ENCODE data around the gene RHBDL1.
"Not testable (repeated sequence)": the region's sequence is repeated elsewhere in the genome, so short reads cannot be mapped to it uniquely, and the experiment has no call there.

Gene RHBDL1

DNA sequence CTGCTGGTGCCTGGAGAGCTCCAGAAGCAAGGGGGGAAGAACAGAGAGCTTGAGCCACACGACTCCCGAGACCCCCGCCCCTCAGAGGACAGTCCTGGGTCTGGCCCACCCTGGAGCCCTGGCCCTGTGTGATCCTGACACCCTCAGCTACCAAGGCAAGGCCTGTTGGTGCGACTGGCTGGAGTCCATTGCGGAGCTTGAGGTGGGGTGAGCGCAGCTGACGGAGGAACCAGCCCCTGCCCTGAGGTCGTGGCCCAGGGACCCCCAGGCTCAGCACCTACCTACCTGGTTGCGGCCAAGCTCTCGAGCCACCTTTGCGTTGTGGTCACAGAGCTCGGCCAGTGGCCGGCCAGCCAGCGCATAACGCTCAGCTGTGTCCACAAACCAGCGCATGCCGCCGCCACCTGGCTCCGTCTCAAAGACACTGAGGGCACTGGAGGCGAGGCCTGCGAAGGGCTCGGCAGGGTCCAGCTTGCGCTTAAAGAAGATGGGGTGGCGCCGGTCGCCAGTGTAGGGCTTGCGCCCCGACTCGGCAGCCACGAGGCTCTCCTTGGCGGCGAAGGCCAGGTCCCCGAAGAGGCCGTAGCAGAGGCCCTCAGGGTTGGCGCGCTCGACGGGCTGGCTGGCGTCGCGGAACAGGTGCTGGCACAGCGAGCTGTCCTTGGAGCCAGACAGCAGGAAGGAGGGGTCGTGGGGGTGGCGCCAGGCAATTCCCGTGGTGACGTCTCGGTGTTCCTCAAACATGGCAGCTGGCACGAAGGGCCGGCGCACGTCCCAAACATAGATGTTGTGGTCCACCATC is 11.2 kb downstream of the RHBDL1 start:
- no peak for DNase-seq (ENCODE audit: low spot score)

DNA sequence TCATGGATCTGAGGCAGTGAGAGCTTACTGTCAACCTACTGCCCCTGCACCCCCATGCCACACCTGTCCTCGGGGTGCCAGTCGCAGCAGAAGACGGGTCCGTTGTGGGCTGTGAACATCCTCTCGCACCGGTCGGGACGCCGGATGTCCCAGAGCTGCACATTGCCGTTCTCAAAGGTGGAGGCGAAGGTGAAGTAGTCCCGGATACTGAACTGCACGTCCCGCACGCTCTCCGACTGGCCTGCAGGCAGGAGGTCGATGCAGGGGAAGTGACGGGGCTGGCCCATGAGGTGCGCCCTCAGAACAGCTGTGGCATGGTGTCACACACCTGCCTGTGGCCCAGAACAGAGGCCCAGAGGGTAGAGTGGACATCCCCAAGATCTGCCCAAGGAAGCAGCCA is 12.0 kb downstream of the RHBDL1 start:
- DNase-seq (ENCODE audit: low spot score), result no peak

DNA sequence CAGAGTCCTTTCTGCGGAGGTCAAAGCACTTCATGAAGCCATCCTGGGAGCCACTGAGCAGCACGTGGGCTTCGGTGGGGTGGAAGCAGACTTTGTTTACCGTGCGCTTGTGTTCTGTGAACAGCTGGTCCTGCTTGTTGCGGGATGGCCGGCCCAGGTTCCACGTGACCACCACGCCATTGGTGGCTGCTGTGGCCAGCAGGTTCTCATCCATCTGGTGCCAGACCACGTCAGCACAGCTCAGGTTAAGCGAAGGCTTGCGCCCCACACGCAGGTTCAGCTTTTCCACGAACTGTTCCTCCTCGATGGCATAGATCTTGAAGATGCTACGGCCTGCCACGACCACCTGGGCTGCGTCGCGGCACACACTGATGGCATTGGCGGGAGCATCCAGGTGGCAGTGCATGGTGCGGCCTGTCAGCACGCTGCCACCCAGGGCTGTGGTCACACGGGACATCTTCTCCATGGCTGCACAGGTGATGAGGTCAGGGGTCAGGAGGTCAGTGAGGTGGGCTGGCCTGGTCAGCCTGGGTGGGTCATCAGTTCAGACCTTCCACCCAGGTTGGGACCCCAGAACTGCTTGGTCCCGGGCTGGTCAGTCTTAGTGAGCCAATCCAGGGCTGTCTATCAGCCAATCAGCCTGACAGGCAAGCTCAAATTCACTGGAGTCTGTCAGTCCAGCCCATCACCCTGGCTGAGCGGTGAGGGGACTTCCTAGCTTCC is 13.9 kb downstream of the RHBDL1 start:
- no peak for DNase-seq (ENCODE audit: low spot score)

DNA sequence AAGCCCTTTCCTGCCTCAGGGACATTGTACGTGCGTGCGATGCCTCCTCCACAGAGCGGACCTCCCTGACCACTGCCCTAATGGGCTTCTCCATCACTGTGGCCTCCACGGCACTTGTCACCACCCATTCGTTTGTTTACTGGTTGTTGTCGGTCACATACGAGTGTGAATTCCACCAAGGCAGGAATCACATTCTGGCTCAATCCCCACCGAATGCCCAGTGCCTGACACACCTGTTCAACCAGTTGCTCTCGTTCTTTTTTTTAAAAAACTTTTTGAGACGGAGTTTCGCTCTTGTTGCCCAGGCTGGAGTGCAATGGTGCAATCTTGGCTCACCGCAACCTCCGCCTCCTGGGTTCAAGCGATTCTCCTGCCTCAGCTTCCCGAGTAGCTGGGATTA is 15.8 kb downstream of the RHBDL1 start:
- not testable (repeated sequence) for DNase-seq (ENCODE audit: low spot score)

DNA sequence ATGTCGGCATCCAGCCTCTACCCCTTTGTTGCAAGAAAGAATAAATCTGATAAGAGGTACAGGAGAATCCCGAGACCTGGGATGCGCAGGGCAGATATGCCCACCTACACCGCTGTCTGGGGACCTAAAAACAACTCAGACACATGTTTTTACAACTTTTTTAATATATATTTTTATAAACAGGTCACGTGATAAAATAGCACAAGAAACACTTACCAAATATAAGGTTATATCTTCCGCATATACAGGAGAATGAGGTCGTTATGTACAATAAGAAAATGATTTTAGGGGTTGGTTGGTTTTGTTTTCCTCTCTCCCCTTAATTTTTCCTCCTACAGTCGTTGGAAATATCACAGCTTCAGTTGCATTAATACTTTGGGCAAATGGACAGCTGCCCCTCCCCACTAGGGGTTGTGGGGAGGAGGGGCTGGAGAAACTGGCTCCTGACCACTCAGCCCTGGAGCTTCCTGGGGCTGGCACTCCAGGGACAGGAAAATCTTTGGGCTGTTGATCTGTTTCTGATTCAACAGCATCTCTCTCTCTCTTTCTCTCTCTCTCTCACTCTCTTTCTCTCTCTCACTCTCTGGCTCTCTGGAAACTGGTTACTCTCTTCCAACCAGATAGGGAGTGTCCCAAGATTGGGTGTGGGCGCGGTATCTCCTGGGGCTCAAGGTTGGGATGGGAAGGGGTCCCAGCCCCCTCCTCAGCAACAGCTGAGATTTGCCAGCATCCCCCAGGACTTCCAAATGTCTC is 17.1 kb downstream of the RHBDL1 start:
- no peak for DNase-seq (ENCODE audit: low spot score)

DNA sequence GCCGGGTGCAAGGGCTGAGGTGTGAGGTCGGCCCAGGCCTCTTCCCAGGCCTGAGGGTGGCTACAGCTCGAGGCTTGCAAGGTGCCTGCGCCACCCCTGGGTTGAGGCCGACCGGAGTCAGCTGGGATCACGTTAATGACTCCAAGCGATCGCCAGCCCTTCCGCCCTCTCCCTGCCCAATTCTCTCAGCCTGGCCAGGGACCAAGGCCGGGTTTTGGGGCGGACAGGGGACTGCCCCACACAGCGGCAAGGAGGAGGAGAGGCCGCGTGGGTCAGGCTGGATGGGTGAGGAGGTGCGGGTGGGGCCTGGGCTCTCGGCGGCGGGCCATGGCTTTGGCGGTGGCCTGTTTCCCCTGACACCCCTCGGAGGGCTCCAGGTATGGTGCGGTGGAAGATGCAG is 17.9 kb downstream of the RHBDL1 start:
- no peak for DNase-seq (ENCODE audit: low spot score)

DNA sequence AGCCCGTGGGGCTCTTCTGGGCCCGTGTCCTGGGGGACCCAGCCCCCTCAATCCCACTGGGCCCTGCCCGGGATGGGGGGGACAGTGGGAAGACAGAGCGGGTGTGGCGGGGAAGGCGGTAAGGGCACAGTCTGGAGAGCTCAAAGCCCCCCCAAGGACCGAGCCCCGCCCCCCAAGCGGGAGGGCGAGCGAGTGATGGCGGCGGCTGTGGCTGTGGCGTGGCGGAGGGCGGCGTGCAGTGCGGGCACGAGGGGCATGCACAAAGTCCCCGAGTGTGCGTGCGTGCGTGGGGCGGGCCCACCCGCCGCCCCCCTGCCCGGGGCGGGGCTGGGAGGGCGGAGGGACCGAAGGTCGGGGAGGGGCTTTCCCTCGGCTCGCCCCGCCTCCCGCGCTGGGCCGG is 18.3 kb downstream of the RHBDL1 start:
- no peak for DNase-seq (ENCODE audit: low spot score)

DNA sequence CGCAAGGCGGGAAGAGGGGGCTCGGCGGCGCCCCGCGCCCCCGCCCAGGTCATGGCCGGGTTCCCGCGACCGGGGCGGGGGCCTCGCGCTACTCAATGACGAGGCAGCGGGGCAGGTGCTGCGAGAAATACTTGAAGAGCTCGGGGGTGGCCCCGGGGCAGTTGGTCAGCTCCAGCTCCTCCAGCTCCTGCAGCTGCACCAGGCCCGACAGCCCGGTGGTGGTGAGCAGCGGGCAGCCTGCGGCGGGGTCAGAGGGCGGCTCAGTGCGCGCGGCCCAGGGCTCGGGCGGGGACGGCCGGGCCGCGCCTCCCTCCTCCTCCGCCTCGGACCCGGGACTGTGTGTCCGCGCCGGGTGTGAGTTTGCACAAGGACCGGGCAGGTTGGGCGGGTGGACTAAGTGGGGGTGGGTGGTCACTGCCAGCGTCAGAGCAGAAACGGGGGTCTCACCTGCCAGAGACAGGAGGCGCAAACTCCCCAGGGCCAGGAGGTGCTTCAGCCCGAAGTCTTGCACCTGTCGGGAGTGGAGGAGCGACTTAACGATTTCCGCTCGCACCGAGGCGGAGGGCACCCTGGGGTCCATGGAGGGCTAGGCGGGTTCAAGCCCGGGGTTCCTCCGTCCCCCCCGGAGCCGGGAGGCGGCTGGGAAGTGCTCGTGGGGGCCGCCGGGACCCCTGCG is 18.9 kb downstream of the RHBDL1 start:
- no peak for DNase-seq (ENCODE audit: low spot score)

DNA sequence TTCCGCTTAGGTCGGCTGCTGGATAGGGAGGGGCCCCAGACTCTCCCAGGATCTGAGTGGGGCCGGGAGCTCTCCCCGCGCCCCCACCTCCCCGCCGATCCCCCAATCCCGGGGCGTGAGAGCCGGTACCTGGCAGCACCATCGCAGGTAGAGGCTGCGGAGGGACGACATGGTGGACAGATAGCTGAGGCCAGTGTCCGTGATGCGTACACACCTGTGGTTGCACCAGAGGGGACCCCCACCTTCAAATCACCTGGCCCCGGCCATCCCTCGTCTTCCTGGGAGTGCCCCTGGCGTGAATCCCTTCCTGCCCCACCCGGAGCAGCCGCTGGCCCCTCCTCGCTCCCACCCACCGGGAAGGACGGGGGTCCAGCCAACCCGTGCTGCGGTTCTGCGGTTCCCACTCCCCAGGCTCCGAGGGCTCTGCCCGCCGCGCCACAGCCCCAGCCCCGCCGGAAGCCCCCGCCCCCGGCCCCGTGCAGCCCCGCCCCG is 19.4 kb downstream of the RHBDL1 start:
- DNase-seq (ENCODE audit: low spot score), result no peak

DNA sequence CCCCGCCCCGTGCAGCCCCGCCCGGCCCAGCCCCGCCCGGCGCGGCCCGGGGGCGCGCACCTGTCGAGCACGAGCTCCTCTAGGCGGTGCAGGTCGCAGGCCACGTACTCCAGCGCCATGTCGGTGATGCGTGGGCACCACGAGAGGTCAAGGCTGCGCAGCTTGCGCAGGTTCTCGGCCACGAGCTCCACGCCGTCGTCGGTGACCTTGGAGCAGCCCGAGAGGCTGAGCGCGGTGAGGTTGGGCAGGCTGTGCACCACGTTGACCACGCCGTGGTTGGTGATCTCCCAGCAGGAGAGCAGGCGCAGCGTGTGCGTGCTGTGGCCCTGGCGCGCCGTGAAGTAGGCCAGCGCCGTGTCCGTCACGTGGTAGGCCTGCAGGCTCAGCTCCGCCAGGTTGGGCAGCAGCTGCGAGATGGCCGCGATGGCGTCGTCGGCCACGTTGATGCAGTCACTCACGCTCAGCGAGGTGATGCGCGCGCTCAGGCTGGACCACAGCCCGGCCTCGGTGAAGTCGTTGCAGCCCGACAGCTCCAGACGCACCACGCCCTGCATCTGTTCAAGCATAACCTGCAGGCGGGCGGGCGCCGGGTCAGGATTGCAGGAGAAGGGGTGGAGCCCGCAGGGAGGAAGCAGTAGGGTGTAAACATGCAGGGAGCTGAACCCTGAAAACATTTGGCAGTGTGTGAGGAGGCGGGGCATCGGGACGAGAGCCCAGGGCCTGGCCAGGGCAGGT is 20.1 kb downstream of the RHBDL1 start:
- DNase-seq (ENCODE audit: low spot score), result no peak

DNA sequence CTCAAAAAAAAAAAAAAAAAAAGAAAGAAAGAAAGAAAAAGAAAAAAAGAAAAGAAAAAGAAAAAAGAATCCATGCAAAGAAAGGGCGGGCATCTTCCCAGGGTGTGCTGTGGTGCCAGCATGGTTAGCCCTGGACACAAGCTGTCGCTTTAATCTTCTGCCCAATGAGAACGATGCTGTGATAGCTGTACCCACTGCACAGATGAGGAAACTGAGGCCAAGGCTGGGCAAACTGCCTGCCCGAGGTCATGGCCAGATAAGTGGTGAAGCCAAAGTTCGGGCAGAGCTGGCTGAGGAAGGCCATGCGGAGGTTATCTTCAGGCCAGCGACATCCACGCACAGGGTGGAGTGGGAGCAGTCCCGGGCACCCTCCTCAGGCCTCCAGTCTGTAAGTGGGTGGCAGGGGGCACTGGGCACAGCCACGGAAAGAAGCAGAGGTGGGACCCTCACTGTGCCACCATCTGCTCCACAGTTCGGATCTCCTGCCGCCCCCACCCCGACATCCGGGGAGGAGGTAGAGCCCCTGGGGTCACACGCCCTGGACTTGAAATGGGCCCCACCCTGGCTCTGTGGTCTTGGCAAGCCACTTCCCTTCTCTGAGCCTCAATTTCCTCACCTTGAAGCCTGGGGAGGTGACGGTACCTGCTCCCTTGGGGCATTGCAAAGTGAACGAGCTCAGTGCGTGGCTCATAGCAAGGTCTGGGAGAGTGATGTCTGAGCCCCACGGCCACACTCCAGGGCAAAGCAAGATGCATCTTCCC is 23.6 kb downstream of the RHBDL1 start:
- no peak for DNase-seq (ENCODE audit: low spot score)

DNA sequence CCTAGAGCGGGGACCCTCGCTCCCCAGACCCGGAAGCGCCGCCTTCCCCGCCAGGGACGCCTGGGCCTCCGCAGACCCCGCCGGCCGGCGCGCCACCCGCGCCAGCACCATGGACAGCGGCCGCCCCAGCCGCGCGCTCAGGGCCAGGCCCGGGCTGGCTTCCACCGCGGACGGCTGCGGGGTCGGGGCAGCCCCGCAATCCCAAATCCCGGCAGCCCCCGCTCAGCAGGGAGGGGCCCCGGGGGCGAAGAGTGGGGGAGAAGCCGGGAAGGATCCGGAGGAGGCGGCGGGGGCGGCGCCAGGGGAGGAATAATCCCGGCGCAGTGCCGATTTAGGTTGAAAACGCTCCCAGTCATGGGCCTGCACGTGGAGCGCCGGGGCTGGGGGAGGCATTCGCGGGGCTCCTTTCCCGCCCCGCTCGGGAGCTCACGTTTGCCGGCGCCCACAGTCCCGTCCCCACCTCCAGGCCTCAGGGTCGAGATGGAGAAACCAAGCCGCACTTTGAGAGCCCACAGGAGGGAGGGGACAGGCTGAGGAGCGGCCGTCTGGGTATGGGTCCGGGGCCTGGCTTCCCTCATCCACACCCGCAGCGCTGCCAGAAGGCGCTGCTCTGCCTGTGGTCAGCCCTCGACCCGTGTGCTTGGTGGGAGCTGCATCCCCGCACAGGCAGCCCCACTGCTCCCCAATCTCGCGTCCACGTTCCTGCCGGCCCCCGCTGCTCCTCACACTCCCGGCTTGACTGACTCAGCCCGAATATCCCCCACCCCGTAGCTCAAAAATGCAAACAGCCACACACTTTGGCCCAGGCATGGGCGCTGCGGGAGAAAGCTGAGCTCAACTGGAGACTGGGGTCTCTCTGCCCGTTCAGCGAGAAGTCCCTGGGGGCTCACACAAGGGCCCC is 25.5 kb downstream of the RHBDL1 start:
- no peak for DNase-seq (ENCODE audit: low spot score)

DNA sequence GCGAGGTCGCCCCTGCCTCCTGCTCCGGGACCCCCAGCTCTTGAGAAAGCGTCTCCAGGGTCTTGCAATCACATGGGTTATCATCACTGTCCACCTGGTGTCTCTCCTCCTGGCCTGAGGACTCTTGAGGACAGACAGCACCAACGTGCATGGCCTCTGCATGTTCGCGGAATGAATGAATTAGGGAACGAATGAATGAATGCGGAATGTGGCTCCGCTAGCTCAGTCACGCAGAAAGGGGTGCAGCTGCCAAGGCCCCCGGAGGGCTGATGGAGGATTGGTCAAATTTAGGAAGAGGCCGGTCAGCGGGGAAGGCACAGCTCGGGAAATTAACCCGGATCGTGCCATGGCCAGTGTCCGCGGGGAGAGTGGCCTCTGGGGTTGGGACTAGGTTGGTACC is 26.9 kb downstream of the RHBDL1 start:
- no peak for DNase-seq (ENCODE audit: low spot score)

DNA sequence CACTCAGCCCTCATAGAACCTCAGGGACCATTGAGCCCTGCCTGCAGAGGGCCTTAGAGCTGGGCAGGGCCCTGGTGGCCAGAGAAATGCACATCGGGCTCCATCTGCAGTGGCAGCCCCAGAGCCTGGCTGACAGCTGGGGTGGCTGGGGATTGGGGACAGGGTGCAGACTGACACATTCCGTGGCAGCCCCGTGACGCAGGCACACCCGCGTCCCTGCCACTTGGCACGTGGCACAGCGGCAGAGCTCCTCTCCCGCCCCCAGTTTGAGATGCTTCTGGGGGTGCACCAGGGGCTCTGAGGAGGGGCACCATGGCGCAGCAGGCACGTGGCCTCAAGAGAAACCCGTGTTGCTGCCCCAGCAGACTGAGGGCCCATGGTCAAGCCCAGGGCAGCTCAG is 27.9 kb downstream of the RHBDL1 start:
- DNase-seq (ENCODE audit: low spot score), result no peak

DNA sequence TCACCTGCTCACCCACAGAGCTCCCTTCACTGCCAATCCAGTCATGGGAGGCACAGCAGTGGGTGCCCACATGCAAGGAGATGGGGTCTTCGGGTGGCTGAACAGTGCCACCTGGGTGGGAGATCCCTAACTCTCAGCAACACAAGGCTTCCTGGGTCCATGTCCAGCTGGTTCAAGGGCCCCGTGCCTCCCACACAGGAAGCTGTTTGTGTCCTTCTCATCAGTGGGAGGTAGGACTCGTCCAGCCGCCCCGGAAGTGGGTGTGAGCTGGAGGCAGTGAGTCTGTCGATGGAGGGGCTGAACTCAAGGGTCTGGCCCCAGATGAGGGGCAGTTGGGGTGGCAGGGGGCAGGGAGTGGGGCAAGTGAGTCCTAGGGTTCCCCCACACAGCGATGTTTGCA is 28.6 kb downstream of the RHBDL1 start:
- DNase-seq (ENCODE audit: low spot score), result no peak

DNA sequence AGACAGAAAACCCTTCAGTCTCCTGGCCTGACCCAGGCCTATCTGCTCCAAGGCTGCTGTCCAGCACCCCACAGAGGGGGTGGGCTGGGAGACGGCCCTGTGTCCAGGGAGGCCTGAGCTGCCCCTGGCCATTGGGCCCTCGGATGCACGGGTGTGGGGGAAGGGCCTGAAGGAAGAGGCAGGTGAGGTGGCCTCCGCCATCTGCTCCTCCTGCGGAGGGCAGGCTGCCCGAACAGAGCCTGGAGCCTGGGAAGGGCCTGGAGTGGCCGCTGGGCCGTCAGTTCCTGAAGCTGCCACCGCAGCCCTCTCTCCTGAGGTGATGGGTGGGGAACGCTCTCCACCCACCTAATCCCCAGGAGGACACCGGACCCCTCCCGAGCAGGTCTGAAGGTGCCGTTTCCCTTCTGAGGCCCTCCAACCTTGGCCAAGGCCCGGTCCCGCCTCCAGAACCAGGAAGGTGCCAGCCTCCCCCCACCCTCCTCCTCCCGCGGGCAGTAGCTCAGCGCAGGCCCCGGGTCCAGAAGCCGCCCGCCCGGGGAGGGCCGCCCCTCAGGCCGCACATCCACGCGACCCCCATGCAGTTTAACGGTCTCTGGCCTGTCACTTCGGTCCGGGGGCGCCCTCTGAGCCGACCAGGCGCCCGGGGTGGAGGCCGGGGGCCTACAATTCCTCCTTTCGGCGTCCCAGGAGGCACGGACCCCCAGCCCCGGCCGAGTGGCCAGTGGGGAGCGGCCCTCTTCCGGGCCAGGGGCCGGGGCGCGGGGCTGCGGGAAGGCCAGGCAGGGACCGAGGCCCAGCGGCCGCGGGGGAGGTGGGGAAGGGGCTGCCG is 29.3 kb downstream of the RHBDL1 start:
- DNase-seq (ENCODE audit: low spot score), result no peak

DNA sequence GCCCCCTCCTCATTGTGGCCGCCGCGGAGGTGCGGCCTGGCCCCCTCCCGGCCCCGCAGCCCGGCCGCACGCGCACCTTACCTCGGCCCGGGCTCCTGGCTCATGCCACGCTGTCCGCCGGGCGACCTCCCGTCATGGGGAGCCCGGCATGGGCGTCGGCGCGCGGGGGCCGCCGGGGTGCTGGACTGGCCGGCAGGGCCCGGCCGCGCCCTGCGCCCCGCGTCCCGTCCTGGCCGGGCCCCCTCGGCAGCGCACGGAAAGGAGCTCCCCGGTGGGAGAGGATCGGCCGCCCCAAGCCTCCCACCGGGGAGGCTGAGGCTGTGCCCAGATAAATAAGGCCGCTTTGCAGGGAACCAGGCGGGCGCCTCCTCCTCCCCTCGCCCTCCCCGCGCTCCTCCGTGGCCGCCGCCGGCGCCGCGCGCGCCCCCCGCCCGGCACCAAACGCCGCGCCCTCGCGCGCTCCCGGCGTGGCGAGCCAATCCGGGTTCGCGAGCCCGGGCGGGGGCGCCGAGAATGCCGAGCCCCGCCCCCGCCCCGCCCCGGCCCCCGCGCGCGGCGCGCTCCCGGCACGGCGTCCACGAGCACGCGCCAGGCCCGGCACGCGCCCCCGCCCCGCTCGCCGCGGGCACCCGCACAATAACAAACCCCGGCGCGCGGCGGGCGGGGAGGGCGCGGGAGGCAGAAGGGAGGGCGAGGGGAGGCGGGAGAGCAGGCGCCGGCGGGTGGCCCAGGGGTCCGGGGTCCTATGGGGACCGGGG is 30.1 kb downstream of the RHBDL1 start, which contains the start of gene FBXL16:
Gene FBXL16, minus strand, starts transcription at position 371 of the 758 bp plus-strand sequence. CDS start 8,396 bp downstream, outside the sequence.
- no peak for DNase-seq (ENCODE audit: low spot score)

Measured in COLO829 (cell line).